ENCODE data around the gene ATRNL1. TPM values are rescaled to one million over a fixed set of nuclear protein-coding genes. Genes with fewer than 3 reads are reported as not detected.

ATRNL1 gene
- polyA plus RNA-seq, 2 of the 4 experiments (the other 2 are of a cell fraction), result 0.13 to 0.34 TPM

DNA sequence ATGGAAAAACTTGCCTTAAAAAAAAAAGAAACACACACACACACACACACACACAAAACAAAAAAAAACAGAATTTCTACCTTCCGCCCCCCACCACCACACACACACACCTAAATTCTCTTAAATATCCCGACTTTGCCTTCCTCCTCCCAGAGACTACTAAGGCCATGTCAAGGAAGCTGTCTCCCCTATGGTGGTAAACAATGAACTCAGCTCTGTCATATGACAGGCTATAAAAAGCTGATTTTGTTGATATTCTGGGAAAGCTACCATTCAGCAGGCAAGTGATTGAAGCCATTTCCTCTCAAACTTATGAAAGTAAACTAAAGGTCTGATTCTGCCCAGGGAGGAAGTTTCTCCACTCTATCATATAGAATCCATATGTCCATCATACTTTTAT lies 708.8 kb downstream of the ATRNL1 start:
- no peak for FAIRE-seq
- Histone ChIP-seq H3K4me1 (no peaks in the 10 kb centered on the region), H3K4me2 (no peak overlapping the region), H3K27ac (no peak overlapping the region), H3K9me3 (no peaks in the 10 kb centered on the region), H3K4me3 (no peak overlapping the region)
- CTCF ChIA-PET, result interaction anchor here (1.0 kb wide), 1 partner anchor 486 kb away, joined by 4 read pairs; no protein-coding TSS in a partner anchor
- WGBS (ENCODE audit: missing lambda C conversion rate), result 49% methylated on average over 2 of the region's 2 CpGs
- no peak for ATAC-seq
- TF ChIP-seq, protein P1, sequence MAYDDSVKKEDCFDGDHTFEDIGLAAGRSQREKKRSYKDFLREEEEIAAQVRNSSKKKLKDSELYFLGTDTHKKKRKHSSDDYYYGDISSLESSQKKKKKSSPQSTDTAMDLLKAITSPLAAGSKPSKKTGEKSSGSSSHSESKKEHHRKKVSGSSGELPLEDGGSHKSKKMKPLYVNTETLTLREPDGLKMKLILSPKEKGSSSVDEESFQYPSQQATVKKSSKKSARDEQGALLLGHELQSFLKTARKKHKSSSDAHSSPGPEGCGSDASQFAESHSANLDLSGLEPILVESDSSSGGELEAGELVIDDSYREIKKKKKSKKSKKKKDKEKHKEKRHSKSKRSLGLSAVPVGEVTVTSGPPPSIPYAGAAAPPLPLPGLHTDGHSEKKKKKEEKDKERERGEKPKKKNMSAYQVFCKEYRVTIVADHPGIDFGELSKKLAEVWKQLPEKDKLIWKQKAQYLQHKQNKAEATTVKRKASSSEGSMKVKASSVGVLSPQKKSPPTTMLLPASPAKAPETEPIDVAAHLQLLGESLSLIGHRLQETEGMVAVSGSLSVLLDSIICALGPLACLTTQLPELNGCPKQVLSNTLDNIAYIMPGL (CRISPR knock-in tag; IDR thresholded peaks at IDR 0.05; ENCODE audit: borderline replicate concordance), result no peak
- TF ChIP-seq HOXB5 (CRISPR knock-in tag; IDR thresholded peaks at IDR 0.05) (no peak), NR3C1 (IDR thresholded peaks at IDR 0.05) (no peak), HDAC2 (IDR thresholded peaks at IDR 0.05) (no peak), HOXA7 (CRISPR knock-in tag; IDR thresholded peaks at IDR 0.05) (no peak), ZFP36 (IDR thresholded peaks at IDR 0.05; ENCODE audit: borderline replicate concordance, partially characterized antibody) (no peak)
- TF ChIP-seq, protein P2, sequence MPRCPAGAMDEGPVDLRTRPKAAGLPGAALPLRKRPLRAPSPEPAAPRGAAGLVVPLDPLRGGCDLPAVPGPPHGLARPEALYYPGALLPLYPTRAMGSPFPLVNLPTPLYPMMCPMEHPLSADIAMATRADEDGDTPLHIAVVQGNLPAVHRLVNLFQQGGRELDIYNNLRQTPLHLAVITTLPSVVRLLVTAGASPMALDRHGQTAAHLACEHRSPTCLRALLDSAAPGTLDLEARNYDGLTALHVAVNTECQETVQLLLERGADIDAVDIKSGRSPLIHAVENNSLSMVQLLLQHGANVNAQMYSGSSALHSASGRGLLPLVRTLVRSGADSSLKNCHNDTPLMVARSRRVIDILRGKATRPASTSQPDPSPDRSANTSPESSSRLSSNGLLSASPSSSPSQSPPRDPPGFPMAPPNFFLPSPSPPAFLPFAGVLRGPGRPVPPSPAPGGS (IDR thresholded peaks at IDR 0.05), result no peak
- POLR2A ChIA-PET, result no interaction called here
- no peak for DNase-seq (ENCODE audit: low read depth in 1 of 2, low spot score in 1 of 2)

DNA sequence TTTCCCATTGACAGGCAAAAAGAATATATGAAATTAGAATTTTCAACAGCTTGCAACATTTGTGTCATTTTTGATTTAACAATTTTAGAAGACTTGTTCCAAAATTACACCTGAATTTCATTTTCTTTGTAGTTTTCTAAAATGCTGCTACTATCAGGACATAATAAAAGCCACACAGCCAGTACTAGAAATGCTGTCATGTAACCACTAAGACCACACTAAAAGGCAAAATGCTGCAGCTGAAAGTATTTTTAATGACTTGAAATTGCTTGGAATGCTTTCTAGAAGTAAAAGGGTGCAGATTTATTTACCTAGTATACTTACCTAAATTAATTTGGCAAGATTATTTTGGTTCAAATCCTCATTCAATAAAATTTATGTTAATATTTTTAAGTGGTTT lies 709.7 kb downstream of the ATRNL1 start:
- ATAC-seq, result no peak
- H3K9me3 ChIP-seq, result no peaks in the 10 kb centered on the region
- ChIA-PET POLR2A (no interaction called here), CTCF (no interaction called here)
- H3K27ac ChIP-seq, result no peak overlapping the region
- DNase-seq (ENCODE audit: low read depth in 1 of 2, low spot score in 1 of 2), result no peak
- no peaks in the 10 kb centered on the region for H3K4me1 ChIP-seq
- TF ChIP-seq RAD21 (conservative IDR thresholded peaks at IDR 0.05 in 1 of 2, IDR thresholded peaks at IDR 0.05 in 1 of 2) (no peak), HOXA7 (CRISPR knock-in tag; IDR thresholded peaks at IDR 0.05) (no peak), SMC3 (IDR thresholded peaks at IDR 0.05) (no peak), FOXS1 (CRISPR knock-in tag; IDR thresholded peaks at IDR 0.05) (no peak)
- TF ChIP-seq, protein P3, sequence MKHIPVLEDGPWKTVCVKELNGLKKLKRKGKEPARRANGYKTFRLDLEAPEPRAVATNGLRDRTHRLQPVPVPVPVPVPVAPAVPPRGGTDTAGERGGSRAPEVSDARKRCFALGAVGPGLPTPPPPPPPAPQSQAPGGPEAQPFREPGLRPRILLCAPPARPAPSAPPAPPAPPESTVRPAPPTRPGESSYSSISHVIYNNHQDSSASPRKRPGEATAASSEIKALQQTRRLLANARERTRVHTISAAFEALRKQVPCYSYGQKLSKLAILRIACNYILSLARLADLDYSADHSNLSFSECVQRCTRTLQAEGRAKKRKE (CRISPR knock-in tag; IDR thresholded peaks at IDR 0.05; ENCODE audit: low read depth), result no peak
- no peak overlapping the region for H3K4me2 ChIP-seq
- FAIRE-seq, result no peak
- H3K4me3 ChIP-seq, result no peak overlapping the region

DNA sequence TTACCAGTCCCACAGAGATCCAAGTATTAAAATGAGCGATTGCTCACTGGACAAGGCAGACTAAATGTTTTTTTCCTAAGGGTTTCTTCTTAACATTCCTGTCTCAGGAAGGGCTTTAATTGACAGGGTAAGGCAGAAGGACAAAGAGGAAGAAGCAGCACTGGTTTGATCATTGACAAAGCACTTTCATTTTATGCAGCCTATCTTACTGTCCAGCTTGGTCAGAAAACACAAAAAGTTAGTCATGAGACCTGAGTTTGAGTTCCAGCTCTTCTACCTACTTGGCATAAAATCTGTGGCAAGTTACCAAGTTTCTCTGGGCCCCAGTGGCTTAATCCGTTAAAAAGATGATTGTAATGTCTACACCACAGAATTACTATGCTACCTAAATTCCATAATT lies 721.4 kb downstream of the ATRNL1 start:
- 13% methylated on average over 2 of the region's 2 CpGs for WGBS (ENCODE audit: missing lambda C conversion rate)

More for the DNA sequence above, 721.4 kb downstream of the ATRNL1 start:
- FAIRE-seq (no peak), ATAC-seq (no peak), DNase-seq (ENCODE audit: low read depth in 1 of 2, low spot score in 1 of 2) (no peak)
- ChIA-PET CTCF (no interaction called here), POLR2A (no interaction called here)
- H3K4me1 ChIP-seq, result no peaks in the 10 kb centered on the region
- TF ChIP-seq FOSB (CRISPR knock-in tag; IDR thresholded peaks at IDR 0.05) (no peak), GATA3 (IDR thresholded peaks at IDR 0.05; ENCODE audit: borderline replicate concordance) (no peak), KDM1A (IDR thresholded peaks at IDR 0.05; ENCODE audit: low read depth) (no peak), NPAS2 (CRISPR knock-in tag; IDR thresholded peaks at IDR 0.05; ENCODE audit: borderline replicate concordance) (no peak), FOSL2 (IDR thresholded peaks at IDR 0.05) (no peak), FOSL2 (CRISPR knock-in tag; IDR thresholded peaks at IDR 0.05) (no peak), MAZ (IDR thresholded peaks at IDR 0.05; ENCODE audit: borderline replicate concordance, low read depth, low read length) (no peak), BHLHE40 (IDR thresholded peaks at IDR 0.05; ENCODE audit: low read depth, low read length) (no peak), RAD21 (conservative IDR thresholded peaks at IDR 0.05 in 1 of 2, IDR thresholded peaks at IDR 0.05 in 1 of 2) (no peak), ESRRA (IDR thresholded peaks at IDR 0.05; ENCODE audit: borderline replicate concordance, low read length) (no peak), KDM5A (IDR thresholded peaks at IDR 0.05) (no peak), EHMT2 (IDR thresholded peaks at IDR 0.05; ENCODE audit: low read depth) (no peak), POLR2A (IDR thresholded peaks at IDR 0.05; ENCODE audit: low read length) (no peak), CBX2 (IDR thresholded peaks at IDR 0.05; ENCODE audit: borderline replicate concordance, low read depth) (no peak), RFX5 (IDR thresholded peaks at IDR 0.05) (no peak)
- TF ChIP-seq, protein P3 (CRISPR knock-in tag; IDR thresholded peaks at IDR 0.05; ENCODE audit: low read depth), result no peak
- TF ChIP-seq, protein P4, sequence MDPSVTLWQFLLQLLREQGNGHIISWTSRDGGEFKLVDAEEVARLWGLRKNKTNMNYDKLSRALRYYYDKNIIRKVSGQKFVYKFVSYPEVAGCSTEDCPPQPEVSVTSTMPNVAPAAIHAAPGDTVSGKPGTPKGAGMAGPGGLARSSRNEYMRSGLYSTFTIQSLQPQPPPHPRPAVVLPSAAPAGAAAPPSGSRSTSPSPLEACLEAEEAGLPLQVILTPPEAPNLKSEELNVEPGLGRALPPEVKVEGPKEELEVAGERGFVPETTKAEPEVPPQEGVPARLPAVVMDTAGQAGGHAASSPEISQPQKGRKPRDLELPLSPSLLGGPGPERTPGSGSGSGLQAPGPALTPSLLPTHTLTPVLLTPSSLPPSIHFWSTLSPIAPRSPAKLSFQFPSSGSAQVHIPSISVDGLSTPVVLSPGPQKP (IDR thresholded peaks at IDR 0.05; ENCODE audit: low read depth, low read length), result no peak
- TF ChIP-seq, protein P1 (CRISPR knock-in tag; IDR thresholded peaks at IDR 0.05; ENCODE audit: borderline replicate concordance), result no peak
- TF ChIP-seq, protein P5, sequence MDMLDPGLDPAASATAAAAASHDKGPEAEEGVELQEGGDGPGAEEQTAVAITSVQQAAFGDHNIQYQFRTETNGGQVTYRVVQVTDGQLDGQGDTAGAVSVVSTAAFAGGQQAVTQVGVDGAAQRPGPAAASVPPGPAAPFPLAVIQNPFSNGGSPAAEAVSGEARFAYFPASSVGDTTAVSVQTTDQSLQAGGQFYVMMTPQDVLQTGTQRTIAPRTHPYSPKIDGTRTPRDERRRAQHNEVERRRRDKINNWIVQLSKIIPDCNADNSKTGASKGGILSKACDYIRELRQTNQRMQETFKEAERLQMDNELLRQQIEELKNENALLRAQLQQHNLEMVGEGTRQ (IDR thresholded peaks at IDR 0.05), result no peak
- H3K9me3 ChIP-seq, result peaks cover 8% of the 10 kb centered on the region; the same call in 2 of the 3 replicates
- H3K27ac ChIP-seq, result no peak overlapping the region
- H3K4me2 ChIP-seq, result no peak overlapping the region
- H3K4me3 ChIP-seq, result no peak overlapping the region

All from A549 (cell line).